ENCODE data around the gene EP300. TPM values are rescaled to one million over a fixed set of nuclear protein-coding genes. Genes with fewer than 3 reads are reported as not detected.

Gene EP300
- total RNA-seq, 4 donors from 2014 or later = 76.9 to 106 (median 91.0) TPM

DNA sequence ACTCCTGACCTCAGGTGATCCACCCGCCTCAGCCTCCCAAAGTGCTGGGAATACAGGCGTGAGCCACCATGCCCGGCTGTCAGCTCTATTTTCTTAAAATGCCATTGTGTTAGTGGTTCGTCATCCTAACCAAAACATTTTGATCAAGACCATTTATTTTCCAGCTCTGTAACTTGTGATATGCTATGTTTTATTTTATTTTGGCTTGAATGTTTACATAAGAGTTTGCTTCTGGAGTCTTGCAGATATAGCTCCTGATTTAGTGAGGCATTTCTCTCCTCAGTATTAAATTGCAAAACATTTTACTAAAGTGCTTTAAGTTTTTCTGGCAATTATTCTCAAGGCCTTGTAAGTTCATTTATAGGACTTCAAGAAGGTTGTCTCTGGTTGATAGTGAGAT, 4.4 kb downstream of the EP300 start:
- TF ChIP-seq CTCF (IDR thresholded peaks at IDR 0.05; ENCODE audit: low read depth) = no peak

DNA sequence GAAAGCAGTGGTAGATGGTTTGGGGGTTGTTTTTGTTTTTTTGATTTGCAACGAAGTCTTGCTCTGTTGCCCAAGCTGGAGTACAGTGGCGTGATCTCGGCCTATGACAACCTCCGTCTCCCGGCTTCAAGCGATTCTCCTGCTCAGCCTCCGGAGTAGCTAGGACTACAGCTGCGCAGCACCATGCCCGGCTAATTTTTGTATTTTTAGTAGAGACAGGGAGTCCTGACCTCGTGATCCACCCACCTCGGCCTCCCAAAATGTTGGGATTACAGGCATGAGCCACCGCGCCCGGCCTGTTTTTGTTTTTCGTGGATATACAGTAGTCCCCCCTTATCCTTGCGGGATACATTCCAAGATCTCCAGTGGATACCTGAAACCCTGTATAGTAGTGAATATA, 6.6 kb downstream of the EP300 start:
- no peak for TF ChIP-seq CTCF (IDR thresholded peaks at IDR 0.05; ENCODE audit: low read depth)

- TF ChIP-seq CTCF (IDR thresholded peaks at IDR 0.05; ENCODE audit: low read depth) = no peak
Measured at GRCh38 chr22:41106122-41106968, 14.0 kb downstream of the EP300 start.

DNA sequence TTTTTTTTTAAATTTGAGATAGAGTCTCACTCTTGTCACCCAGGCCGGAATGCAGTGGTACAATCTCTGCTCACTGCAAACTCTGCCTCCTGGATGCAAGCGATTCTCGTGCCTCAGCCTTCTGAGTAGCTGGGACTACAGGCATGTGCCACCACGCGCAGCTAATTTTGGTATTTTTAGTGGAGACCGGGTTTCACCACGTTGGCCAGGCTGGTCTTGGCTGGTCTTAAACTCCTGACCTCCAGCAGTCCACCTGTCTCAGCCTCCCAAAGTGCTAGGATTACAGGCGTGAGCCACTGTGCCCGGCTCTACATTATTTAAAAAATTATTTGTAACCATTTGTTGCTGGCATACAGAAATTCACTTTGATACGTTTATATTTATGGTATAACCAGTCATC, 18.6 kb downstream of the EP300 start:
- TF ChIP-seq CTCF (IDR thresholded peaks at IDR 0.05; ENCODE audit: low read depth) = no peak

GRCh38 chr22:41116342-41116741, 23.9 kb downstream of the EP300 start:
- TF ChIP-seq CTCF (IDR thresholded peaks at IDR 0.05; ENCODE audit: low read depth) = no peak

- TF ChIP-seq CTCF (IDR thresholded peaks at IDR 0.05; ENCODE audit: low read depth) = no peak
Measured at GRCh38 chr22:41117127-41117965, 25.0 kb downstream of the EP300 start.

DNA sequence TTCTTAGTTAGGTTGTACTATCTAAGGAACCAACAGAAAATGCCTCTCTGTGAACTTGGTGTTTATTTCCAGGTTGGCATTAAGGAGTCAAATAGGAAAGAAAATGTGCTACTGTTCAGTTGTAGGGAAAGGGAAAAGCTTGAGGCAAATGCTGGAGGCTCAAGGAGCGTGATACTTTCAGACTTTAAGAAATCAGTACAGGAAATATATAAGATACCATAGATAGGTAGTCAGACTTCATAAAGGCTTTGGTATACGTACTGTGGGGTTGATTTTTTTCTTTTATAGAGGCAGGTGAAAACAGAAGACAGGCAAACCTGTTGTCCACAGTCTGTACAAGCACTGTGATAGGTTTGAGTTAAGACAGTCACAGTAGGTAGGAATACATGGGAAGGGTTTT, 30.8 kb downstream of the EP300 start:
- no peak for TF ChIP-seq CTCF (IDR thresholded peaks at IDR 0.05; ENCODE audit: low read depth)

All from subcutaneous adipose tissue (tissue), 4 donors.